A172 (cell line): ENCODE results near the gene ZKSCAN3. TPM values are rescaled to one million over a fixed set of nuclear protein-coding genes. Genes with fewer than 3 reads are reported as not detected.
"Not testable (repeated sequence)": the region's sequence is repeated elsewhere in the genome, so short reads cannot be mapped to it uniquely, and the experiment has no call there.

Source experiments
- DNase-seq: peaks from one replicate; pipeline ENCODE4 v3.0.0-alpha.2; 2015; ENCODE audit warnings: low spot score
- total RNA-seq: library from RNA; depleted of rRNA; stranded (reverse); fragments of >200 nt; shearing (Covaris generic); gene quantifications from 2 replicates; pipeline ENCODE4 v1.2.3, GENCODE V29; 2014

ZKSCAN3 gene
- total RNA-seq, 1 experiment from 2014 or later = 3.7 TPM

DNA sequence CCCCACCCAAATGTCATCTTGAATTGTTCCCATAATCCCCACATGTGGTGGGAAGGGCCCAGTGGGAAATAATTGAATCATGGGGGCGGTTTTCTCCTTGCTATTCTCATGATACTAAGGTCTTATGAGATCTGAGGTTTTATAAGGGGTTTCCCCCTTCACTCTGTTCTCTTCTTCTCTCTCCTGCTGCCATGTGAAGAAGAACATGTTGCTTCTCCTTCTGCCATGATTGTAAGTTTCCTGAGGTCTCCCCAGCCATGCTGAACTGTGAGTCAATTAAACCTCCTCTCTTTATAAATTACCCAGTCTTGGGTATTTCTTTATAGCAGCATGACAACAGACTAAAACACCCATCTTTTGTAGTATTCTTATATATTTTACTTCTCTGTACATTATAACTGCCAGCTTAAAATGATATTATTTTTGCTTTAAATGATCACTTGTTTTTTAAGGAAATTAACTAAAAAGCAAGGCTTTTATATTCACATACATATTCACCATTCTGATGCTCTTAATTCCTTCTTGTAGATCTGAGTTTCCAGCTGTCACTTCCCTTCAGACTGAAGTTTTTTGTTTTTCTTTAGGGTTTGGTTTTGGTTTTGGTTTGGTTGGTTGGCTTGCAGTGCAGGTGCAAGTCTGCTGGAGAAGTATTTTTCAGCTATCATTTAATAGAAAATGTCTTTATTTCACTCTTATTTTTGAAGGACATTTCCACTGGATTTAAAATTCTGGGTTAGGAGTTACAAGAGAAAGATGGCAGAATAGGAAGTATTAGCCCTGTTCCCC, 9.2 kb upstream of the ZKSCAN3 start:
- DNase-seq = no peak

DNA sequence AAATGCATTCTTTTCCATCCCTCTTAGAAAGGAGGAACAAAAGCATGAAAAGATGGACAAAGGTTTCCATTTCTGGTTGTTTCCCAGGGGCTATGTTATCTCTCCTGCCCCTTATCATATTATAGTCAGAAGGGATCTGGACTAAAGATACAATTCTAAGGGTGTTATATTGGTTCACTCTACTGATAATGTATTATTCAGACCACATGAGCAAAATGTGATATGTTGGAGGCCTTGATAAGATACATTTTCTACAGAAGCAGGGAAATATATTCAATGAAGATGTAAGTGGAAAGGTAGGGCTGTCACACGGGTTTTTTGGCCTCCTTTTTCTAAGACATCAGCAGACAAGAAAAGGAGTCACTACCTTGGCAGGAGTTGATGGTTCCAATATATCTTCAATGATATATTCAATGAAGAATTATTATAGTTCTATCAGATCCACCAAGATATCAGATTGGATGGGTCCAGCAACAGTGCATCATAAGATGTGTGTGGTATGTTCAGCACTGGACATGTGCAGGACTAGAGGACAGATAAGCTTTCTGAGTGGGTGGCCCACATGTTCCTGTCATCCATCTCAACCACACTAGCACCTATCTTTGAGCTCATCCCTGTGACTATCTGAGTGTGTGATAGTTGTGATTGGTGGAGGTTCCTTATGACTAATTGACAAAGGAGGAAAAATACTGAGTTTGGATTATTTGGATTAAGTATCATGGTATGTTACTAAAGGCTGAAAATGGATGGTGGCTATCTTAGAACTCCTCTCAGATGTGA, 5.7 kb upstream of the ZKSCAN3 start:
- no peak for DNase-seq

DNA sequence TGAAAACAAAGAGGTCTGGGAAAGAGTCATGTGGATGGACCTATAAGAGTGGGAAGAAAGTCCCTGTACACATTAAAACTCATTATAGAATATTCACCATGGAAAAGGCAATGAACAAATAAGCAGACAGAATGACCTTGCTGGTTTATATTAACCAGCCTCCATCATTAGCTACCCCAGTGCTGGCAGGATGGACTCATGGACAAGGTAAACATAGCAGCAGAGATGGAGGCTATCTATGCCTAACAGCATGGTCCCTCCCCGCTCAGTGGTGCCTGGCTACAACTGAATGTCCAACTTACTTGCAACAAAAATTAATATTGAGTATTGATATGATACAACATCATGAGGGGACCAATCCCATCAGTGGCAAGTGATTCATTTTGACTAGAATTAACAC, 4.5 kb upstream of the ZKSCAN3 start:
- no peak for DNase-seq

DNA sequence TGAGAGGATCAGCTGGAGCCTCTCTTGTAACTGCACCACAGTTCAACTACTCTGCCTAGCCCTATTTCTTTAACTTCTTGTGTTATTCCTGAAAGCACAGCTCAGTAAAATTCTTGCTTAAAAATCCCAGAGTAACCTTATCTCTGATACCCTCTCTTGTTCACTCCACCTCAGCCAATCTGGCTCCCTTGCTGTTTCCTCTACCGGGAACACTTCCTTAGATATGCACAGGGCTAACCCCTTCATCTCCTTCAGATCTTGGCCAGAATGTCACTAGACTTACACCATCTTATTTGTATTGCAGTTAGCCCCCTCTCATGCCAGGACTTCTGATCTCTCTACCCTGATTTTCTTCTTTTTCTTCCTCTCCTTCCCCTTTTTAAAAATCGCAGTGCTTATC, 2.6 kb upstream of the ZKSCAN3 start:
- no peak for DNase-seq

DNA sequence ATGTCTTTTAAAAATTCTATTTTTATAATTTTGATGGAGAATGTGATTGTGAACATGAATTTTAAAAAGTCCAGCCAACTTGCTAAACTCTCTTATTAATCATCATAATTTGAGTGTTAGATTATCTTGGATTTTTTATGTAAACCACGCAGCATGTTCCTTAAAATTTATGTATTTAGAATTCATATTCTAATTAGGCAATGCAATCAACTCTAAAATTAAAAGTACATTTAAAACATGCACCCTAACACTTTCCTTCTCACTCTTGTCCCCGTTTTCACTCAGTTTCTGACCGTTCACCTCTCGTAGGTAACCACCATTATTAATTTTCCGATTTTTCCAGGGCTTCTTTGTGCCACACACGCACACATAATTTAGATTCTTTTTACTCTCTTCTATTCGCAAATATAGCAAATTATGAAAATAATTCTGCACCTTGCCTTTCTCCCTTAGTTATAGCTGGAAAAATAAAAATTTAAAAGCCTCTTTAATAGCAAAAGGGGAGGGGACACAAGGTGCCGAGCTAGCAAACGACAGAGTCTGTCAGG, 329 bp upstream of the ZKSCAN3 start:
- no peak for DNase-seq

DNA sequence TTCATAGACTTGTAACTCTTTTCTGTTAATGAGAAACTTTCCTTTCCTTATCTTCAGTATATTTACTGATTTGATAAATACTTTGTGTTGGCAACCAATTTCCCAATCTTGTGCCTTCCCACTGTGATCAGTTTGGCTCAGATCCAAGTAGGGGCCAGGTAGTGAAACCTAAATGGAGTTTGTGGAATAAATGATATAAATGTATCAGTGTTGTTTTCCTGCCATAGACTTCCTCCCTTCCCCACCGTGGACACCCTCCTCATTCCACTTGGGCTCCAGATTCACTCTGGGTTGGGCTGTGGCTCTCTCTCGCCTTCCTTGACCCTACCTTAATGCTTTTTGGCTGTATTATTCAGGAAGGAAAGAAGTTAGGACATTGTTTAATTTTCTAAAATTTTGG, 1.3 kb downstream of the ZKSCAN3 start:
- no peak for DNase-seq

DNA sequence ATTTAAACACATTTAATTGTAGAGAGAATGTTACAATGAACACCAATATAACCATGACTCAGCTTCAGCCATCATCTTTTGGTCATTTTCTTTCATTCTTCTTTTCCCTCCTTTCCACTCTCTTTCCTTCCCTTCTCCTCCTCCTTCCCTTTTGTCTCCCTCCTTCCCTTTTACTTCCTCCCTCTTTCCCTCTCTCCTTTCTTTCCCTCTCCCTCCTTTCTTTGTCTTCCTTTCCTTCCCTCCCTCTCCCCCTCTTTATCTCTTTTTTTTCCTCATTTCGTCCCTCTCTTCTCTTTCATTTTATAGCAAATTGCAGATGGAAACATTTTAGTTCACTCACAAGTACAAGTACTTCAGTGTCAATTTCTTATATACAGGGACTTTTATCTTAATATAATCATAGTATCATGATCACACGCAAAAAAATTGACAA, 1.8 kb downstream of the ZKSCAN3 start:
- no peak for DNase-seq

DNA sequence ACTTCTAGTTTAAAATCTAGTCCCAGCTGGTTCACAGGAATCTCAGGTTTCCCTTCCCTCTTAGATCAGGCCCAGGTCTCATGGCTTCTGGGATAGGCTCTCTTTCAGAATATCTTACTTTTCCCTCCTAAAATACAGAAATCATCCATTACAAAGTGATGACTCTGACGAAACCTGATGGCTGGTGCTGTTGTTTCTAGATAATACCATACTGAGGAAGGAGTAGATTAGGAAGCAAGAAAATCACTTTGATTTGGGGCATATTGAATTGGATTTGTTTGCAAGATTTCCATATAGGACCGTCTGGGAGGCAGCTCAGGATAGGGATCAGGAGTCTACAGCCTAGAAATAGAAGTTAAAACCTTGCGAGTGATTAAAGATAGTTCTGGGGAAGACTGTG, 3.6 kb downstream of the ZKSCAN3 start:
- DNase-seq = no peak

DNA sequence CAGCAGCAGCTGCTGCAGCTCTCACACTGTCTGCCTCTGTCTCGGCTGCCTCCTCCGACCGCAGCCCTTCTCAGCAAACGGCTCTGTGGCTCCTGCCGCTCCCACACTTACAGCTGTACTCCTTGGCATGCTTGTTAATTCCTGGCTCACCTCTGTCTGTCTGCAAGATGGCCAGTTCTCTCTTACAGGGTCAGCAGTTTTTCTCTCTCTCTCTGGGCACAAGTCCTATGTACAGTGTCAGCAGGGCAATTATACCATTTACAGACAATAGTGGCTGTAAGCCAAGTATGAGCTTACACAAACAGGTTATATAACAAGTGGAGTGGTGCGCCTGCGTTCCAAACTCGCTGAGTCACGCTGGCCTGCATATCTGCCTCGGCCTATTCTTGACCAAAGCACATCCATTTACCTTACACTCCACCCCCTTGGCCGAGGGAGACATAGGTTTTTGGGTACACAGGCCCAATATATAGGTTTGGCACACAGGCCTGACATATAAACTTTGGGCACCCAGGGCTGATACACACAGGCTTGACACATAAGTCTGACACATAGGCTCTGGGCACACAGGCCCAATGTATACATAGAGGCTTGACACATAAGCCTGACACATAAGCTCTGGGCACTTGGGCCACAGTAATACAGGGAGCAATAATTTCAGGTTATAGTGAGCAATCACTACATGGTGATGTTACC, 4.4 kb downstream of the ZKSCAN3 start:
- peak; percentile 51 for DNase-seq

DNA sequence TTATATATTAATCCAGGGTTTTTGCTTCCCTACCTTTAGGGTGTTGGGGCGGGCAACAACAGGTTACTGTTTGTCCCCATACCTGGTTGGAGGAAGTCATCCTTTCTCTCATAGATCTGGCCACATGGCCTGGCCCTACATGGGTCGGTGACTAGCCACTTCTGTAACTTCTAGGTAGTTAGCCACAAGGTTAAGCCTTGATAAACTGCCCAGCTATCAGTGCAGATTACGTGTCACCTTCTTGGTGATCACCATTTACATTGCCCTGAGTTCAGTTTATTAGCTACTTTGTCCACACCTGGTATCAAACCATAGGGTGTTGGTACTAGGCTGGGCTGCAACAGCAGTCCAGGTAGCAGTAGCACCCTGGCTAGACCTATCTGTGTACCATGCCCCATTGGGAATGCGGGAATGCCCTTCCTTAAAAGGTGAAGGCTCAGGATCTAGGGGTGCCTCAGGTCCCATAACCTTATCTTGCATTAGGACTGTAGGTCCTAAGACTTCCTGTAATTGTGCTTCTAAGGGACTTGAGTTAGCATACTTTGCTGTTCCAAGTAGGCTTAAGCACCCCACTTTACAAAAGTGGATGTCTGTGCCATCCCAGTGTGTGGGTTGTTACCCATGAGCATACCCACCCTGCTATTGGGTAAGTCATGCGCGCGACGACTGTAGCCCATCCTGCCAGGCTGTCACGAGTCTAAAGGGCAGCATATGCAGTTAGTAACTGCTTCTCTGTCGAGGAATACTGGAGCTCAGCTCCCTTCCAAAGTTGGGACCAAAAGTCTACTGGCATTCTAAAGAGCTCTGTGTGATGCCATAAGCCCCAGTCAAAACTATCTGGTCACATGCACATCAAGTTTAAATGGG, 5.2 kb downstream of the ZKSCAN3 start:
- DNase-seq = no peak

DNA sequence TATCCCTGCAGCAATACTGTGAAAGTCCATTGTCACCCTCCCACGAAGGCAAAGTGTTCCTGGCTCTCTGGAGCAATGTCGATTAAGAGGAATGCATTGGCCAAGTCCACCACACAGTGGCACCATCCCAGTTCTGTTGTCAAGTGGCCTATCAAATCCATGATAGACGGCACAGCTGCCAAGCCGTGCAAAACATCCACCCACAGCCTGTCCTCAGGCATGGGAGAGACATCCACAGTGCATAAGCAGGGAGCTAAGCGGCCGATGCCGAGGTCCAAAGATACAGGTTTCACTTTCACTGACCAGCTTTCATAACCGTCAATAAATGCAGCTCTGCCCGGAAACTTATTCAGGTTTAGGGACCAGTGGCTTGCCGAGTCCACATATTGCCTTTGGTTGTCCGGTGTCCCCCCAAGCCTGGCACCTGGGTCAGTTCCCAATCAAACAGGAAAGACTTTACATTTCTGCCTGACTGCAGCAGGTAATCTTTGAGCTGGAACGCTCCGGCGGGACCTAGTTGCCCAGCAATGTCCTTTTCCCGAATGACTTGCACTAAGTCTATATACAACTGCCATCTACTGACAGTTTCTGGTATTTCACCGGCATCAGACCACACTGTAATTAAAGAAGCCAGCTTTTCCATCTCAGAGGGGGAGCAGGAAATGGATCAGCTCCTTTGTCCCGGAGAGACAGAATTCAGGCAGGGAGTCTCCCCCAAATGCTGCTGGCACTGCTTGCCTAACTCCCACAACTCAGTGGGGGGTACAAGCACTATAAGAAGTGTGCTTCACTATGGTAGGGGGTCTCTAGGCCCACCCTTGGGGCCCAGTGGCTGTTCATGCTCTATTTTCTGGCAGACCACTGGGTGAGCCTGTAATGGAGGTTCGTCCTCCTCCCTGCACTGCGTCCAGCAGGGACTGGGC, 6.3 kb downstream of the ZKSCAN3 start:
- DNase-seq = peak; percentile 88

DNA sequence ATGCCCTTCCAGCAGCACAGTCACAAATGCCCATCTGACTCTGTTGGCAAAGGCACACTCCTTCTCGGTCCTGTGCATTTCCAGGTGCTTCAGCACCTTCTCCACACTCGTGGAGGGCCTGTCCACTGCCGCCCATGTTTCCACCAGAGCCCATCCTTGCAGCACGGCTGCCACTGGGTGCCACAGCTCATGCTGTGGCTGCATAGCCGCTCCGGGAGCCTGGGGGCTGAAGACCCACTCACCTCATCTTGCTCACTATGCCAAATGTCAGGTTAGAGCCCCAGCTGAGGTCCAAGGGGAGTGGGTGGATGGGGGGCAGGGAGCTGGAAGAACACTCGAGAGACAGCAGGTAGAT, 6.9 kb downstream of the ZKSCAN3 start:
- no peak for DNase-seq

DNA sequence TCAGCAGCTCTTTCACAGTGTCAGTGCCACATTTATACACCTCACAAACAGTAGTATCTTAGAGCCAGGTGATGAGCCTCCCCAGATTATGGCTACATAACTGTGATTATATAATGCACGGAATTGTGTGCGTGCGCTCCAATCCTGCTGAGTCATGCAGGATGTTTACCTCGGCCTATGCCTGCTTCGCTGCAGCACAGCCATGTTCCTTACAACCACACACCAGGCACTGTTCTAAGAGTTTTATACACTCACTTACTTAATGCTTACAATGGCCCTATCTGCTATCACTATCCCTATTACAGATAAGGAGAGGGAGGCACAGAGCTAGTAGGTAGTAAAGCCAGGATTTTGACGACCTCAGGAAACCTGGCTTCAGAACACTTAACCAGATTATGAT, 7.3 kb downstream of the ZKSCAN3 start:
- DNase-seq = no peak

DNA sequence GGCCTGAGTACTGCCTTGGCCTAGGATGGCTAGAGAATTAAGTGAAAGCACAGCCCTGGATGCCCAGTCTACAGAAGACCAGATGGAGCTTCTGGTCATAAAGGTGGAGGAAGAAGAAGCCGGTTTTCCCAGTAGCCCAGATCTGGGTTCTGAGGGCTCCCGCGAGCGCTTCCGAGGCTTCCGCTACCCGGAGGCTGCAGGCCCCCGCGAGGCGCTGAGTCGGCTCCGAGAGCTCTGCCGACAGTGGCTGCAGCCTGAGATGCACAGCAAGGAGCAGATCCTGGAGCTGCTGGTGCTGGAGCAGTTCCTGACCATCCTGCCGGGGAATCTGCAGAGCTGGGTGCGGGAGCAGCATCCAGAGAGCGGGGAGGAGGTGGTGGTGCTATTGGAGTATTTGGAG, 9.8 kb downstream of the ZKSCAN3 start:
- not testable (repeated sequence) for DNase-seq

DNA sequence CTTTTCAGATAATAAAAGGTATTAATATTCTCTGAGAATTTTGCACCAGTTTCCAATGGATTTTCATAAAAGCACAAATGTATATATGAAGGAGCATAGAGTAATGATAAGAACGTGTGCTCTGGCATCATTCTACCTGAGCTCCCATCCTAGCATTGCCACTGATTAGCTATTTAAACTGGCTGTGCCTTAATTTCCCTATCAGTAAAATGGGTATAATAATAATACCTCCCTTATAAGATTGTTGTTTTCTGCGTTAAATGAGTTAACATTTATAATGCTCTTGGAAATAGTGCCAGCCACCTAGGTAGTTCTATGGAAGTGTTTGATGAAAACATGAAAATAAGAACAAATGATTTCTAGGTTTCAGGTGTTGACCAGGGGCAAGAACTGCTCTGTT, 11.2 kb downstream of the ZKSCAN3 start:
- DNase-seq = no peak

DNA sequence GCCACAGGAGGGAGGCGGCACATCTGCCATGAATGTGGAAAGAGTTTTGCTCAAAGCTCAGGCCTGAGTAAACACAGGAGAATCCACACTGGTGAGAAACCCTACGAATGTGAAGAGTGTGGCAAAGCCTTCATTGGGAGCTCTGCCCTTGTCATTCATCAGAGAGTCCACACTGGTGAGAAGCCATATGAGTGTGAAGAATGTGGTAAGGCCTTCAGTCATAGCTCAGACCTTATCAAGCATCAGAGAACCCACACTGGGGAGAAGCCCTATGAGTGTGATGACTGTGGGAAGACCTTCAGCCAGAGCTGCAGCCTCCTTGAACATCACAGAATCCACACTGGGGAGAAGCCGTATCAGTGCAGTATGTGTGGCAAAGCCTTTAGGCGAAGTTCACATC, 15.8 kb downstream of the ZKSCAN3 start:
- not testable (repeated sequence) for DNase-seq

DNA sequence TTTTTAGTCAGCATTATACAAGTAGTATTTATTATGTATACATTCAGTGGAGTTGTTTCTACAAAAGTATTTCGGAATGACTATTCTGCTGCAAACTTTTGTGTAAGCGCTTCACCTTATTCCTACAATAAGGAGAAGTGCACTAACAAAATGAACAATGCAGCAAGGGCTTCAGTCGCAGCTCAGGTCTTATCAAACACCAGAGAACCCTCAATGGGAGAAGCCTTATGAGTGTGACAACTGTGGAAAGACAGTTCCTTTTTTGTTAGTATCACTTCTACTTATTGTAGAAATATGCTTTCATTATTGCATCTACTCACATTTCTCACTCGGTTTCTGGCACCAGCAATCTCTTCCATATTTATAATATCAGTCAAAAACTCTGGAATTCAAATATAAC, 18.8 kb downstream of the ZKSCAN3 start:
- no peak for DNase-seq

DNA sequence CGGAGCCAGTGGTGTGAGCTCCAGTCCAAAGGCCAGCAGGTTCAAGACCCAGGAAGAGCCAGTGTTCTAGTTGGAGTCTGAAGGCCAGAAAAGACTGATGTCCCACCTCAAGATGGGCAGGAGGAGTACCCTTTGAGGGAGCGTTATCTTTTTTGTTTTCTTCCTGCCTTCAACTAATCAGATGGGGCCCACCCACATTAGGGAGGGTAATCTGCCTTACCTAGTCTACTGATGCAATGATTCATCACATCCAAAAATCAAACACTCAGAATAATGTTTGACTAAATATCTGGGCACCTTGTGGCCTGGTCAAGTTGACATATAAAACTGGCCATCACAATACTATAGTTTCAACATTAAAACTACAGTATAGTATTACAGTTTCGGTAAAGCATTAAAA, 19.7 kb downstream of the ZKSCAN3 start:
- DNase-seq = no peak

DNA sequence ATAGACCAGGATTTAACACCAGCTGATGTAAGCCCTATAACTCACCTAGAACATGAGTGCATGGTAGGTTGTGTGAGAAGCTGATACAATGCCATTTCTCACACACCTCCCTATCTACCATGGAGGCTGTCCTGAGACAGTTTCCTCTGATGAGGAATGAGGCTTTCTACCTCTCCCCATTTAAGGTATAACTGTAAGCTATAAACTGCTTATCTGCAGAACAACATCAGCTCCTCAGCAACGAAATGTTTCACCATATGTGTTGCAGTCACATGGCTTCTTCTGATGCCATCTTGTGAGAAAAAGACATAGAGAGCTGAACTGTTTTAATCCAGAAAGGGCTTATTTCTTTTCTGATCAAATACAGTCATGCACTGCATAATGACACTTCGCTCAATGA, 20.7 kb downstream of the ZKSCAN3 start:
- no peak for DNase-seq

DNA sequence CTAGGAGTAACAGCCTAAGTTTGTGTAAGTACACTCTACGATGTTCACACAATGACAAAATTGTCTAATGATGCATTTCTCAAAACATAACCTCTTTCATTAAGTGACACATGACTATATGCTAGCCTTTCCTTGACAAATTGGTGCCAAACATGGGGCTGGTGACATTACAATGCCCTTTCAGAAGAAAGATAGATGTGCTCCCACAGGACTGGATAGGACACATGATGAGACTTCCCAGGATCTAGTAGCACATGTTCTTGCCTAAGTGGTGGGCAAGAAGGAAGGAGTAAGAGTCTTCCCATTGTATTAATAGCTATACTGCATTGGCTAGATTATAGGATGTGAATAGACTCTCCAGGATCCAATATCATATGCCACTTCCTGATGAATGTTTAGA, 21.5 kb downstream of the ZKSCAN3 start:
- no peak for DNase-seq
